NCI-H2196 (cell line): ENCODE data around the gene ONECUT3.

Source experiments
- DNase-seq: peaks from one replicate; lab custom pipeline; 2025; ENCODE audit not compliant: unreplicated experiment; lab: John Stamatoyannopoulos, UW

Gene ONECUT3

DNA sequence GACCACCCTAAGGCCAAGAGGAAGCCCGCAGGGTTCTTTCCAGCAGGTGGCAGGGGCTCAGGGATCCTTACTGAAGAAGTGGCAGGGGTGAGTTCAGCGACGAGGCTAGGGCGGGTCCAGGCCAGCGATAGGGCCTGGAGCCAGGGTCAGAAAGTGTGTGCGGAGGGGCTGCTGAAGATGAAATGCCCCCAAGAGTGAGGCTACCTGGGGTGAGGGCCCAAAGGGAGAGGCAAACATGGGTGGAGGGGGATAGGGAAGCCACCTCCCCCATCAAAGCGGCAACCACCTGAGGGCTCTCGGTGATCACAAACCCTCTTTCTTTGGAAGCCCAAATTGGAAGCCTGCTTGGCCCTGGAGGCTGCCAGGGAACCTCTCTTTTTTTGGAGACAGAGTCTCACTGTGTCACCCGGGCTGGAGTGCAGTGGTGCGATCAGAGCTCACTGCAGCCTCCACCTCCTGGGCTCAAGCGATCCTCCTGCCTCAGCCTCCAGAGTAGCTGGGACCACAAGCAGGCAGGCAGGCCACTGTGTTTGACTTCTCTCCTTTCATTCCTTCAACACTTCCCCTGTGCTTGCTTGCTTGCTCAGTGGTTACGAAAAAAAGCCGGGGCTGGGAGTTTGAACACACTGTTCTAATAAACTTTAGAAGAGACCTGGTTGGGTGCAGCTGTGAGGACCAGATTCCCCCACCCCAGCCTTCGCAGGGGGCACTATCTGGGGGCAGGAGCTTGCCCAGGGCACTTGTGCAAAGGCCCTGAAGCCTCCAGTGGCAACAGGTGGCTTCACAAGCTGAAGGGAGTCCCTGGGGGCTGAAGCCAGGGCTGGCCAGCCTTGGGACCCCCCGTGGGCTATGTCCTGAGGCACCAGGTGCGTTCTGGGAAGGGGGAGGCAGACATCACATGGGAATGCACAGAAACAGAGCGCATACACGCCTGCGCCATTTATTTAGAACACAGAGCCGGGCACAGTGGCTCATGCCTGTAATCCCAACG is 60.2 kb downstream of the ONECUT3 start:
- no peak for DNase-seq

DNA sequence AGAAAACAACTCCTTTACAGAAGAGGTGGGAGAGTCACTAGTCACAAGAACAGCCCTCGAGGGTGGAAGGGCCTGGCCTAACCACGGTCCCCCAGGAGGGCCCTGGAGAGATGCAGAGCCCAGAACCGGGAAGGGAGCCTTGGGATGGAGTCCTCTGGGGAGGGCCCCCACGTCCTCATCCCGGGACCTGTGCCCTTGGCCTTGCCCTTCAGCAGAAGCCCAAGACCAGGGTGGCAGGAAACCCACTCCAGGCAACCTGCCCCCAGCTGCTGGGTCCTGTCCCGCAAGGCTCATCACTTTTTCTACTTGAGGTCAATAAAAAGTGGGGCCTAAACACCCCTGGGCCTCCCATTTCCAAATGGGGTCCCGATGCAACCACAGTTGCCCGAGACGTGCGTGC is 61.1 kb downstream of the ONECUT3 start:
- no peak for DNase-seq

DNA sequence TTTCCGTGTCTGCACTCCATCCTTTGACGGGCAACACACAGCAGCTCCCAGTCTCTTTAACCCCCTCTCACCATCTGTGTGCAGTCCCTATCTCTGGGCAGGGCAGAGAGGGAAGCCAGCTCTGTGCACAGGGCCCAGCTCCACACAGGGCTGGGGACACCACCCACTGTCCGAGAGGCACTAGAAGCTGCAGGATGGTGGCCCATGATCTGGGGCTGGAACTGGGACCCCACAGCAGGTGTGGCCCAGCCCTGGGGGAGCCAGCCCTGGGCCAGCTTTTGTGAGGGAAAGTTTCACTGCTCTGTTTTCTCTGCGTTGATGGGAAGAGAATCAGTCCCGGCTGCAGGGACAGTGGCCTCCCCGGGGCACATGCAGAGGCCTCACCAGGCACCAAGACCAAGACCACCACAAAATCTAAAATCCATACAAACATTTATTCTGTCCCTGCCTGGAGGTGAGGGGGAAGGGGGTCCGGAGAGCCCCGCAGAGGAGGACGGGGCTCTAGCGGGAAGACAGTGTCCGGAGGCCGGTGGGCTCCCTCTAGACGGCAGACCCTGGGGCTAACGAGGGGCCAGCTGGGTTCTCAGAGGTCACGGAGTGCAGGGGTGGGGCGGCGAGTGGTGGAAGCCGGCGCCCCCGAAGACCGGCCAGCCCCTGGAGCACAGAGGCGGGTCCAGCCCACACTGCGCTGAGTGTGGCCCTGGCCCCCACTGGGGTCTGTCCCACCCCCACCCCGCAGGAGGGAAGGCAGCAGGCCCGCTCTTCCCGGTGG is 61.7 kb downstream of the ONECUT3 start:
- DNase-seq: no peak

GRCh38 chr19:1815605-1816529 is 62.6 kb downstream of the ONECUT3 start:
- no peak for DNase-seq

DNA sequence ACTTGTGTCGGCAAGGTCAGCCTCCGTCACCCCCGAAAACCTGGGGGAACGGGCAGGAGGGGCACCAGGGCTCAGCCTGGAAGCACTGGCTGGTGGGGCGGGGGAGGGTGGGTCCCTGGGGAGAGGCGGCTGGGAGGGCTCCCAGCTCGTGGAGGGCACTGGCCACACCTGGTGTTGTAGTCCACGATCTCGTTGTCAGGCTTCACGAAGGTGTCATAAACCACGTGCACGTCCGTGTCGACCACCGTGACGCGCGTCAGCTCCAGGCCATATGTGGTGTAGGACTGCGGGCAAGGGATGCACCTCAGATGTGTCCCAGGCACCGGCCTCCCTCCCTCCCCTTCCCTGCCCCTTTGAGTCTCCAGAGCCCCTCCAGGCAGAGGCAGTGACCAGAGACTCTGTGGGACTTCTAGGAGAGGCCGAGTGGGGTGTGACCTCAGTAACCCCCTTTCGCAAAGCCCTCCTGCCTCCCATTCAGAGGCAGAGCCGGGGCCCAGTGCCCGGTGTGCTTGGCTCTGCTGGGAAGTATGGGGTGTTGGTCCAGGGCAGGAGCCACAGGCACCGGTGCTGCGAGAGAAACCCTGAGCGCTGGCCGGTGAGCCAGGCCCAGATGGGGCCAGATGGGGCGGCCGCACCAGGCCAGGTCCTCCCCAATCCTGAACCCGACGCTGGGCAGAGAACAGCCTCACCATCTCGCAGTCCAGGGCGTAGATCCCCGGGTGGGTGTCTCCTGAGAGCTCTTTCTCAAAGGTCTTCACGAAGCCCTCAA is 63.4 kb downstream of the ONECUT3 start:
- no peak for DNase-seq

GRCh38 chr19:1817553-1818179 is 64.4 kb downstream of the ONECUT3 start:
- DNase-seq: no peak

DNA sequence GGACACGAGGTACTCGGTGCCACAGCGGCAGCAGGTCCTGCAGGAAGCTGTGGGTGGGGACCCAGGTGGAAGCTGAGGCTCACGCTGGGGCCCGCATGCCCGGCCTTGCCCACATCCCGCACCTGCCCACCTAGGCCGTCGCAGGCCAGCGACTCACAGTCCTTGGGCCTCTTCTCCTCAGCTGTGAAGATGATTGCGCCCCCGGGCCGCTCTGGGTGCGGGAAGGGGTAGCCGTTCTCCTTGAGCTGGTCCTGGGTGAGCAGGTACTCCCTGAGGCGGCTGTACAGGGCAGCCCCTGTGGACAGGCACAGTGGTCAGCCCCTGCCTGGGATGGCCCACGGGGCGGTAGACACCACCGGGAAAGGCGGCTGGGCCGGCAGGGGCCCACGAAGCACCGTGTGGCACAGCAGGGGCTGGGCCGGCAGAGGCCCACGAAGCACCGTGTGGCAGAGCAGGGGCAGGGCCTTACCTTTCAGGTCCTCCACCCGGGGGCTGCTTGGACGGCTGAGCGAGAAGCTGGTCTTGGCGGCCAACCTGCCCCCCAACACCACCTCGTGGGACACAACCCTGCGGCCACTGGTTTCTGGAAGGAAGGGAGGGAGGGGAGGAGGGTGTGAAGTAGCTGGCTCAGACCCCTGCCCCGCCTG is 65.4 kb downstream of the ONECUT3 start:
- no peak for DNase-seq

DNA sequence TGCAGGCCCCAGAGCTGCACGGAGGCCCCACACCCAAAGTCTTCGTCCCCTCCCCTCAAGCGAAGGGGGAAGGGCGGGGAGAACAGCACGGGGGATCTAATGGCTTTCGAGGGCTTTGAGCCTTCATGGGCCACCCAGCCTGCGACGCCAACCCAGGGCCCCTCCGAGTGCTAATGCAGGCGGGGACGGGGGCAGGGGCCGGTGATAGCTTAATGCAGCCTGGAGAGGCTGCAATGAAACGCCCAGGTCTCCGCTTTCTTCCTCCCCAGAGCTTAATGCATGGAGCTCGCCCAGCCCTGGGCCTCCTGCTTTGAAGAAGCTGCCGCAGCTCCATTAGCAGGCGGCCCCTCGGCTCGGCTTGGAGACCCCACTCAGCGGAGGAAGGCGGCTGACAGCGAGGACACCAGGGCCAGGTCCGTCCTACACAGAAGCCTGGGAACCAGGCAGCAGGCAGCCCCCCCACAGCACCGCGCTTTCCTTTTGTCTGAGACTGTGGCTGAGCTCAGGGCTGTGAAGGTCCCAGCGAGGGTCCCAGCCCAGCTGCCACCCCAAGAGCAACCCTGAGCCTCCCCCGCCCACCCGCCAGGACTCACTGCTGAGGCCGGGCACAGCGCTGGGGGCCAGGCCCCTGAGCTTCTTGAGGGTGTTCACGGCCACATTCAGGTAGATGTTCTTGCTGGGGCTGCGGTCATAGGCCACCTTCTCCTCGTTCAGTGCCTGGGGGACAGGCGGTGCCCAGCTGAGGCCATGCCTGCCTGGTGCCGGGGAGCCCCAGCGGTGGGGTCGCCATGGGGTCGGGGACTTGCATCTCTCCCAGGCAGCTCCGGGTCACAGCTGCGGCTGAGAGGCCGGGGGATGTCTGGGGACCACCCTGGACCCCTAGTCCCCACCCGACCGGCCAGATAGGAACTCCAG is 66.3 kb downstream of the ONECUT3 start:
- DNase-seq: no peak

GRCh38 chr19:1822210-1822609 is 68.9 kb downstream of the ONECUT3 start:
- DNase-seq: no peak

GRCh38 chr19:1823020-1823419 is 69.7 kb downstream of the ONECUT3 start:
- no peak for DNase-seq

DNA sequence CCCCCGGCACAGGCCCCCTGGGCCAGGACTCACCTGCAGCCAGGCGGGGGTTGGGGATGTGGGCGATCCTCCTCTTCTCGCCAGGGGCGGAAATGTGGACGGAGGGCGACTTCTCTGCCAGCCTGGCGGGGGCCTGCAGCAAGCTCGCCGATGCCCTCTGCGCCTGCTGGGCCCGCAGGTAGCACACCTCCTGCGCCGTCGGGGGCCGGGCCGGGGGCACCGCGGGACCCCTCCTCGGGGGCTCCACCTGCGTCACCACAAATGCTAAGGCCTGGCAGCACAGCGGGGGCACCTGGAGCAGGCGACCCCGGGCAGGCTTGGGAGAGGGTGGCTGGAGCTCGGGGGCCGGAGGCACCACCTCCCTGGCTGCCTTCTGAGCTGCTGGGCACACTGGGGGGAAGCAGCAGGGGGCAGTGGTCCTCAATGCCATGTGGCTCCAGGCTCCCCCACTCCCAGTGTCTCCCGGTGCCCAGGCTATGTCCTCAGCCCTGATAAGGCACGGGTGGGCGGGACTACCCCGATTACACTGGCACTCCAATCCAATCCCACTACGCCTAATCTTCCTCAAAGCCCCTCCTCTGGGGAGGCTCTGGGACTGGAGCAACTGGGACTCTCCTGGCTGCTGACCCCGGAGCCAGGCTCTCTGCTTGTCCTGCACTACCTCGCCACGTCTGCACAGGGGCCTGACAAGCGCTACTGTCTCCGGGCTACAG is 70.4 kb downstream of the ONECUT3 start:
- DNase-seq: no peak

GRCh38 chr19:1824252-1824622 is 70.9 kb downstream of the ONECUT3 start:
- no peak for DNase-seq

- DNase-seq: peak; percentile 84
Observed at GRCh38 chr19:1825909-1826556, 72.7 kb downstream of the ONECUT3 start.

DNA sequence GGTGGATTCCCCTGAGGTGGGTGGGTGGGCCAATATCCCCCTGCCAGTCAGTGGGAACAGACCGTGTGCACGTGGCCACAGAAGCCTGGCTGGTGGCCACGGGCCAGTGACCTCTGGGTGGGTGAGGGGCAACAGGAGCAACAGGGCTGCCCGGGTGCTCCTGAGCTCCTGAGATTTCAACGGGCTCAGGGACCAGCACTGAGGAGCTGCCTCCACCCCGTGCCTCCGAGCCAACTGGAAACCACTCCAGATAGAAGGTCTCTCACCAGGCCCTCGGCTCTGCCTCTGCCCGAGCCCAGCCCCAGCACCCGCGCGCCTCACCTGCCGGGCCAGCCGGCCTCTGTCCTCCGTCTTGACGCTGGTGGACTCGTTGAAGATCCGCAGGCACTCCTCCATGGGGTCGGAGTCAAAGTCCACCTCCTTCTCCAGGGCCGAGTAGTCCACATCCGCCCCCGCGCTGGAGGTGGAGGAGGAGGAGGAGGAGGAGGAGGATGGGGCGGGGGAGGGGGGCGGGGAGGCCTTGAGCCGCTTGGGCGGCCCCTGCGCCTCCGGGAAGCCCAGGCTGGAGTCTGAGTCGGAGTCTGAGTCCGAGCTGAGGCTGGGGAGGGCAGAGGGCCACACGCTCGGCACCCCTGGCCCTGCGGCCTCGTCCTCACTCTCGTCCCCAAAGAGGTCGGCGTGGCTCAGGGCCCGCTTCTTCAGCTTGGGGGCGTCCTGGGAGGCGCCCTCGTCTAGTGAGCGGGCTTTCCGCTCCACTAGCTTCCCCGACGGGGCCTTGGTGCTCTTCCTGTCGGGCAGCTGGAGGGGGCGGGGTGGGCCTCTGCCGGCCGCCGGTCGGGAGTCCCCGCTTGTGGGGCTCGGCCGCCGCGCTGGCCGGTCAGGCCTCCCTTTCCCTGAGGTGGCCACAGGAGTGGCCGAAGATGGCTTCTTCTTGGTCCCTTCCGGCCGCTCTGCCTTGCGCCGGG is 73.5 kb downstream of the ONECUT3 start:
- DNase-seq: no peak

- DNase-seq: no peak
Observed at GRCh38 chr19:1827566-1828278, 74.4 kb downstream of the ONECUT3 start.
